Measurements from ENCODE around the gene GCNT4.

GCNT4 gene

GRCh38 chr5:75016896-75017295, 35.5 kb downstream of the GCNT4 start:
- DNase-seq (ENCODE audit: low read depth) = no peak

GRCh38 chr5:75012748-75013147, 39.6 kb downstream of the GCNT4 start:
- no peak for DNase-seq (ENCODE audit: low read depth)

- no peak for DNase-seq (ENCODE audit: low read depth)
Observed at GRCh38 chr5:75010838-75011237, 41.5 kb downstream of the GCNT4 start.

GRCh38 chr5:75009556-75010345, 42.6 kb downstream of the GCNT4 start:
- DNase-seq (ENCODE audit: low read depth) = no peak

- peak; percentile 31 for DNase-seq (ENCODE audit: low read depth)
Observed at GRCh38 chr5:75006865-75007822, 45.2 kb downstream of the GCNT4 start.

GRCh38 chr5:75005561-75005960, 46.8 kb downstream of the GCNT4 start:
- DNase-seq (ENCODE audit: low read depth) = no peak

Data from non-pigmented ciliary epithelial cell (primary cell).